Measurements from ENCODE around the gene NTNG2.

NTNG2 gene

GRCh38 chr9:132200706-132201105, 38.8 kb downstream of the NTNG2 start:
- no peaks in the 10 kb centered on the region for H3K36me3 ChIP-seq (replicated peaks; ENCODE audit: insufficient read depth, low read length)
- no peaks in the 10 kb centered on the region for H3F3A ChIP-seq (ENCODE audit: insufficient read depth, low read length)
- no peaks in the 10 kb centered on the region for H3K9me2 ChIP-seq (replicated peaks; ENCODE audit: insufficient read depth, low read length)
- no peaks in the 10 kb centered on the region for H3K9me3 ChIP-seq (replicated peaks; ENCODE audit: insufficient read depth, low read length)
- H3K27ac ChIP-seq (ENCODE audit: low read length) = no peak overlapping the region
- H3K9ac ChIP-seq (ENCODE audit: low read length) = no peak overlapping the region
- TF ChIP-seq EZH2phosphoT487 (IDR thresholded peaks at IDR 0.05; ENCODE audit: low read length) (no peak), EZH2 (optimal IDR thresholded peaks at IDR 0.05; ENCODE audit: low read depth, low read length) (no peak)
- TF ChIP-seq, protein P1, sequence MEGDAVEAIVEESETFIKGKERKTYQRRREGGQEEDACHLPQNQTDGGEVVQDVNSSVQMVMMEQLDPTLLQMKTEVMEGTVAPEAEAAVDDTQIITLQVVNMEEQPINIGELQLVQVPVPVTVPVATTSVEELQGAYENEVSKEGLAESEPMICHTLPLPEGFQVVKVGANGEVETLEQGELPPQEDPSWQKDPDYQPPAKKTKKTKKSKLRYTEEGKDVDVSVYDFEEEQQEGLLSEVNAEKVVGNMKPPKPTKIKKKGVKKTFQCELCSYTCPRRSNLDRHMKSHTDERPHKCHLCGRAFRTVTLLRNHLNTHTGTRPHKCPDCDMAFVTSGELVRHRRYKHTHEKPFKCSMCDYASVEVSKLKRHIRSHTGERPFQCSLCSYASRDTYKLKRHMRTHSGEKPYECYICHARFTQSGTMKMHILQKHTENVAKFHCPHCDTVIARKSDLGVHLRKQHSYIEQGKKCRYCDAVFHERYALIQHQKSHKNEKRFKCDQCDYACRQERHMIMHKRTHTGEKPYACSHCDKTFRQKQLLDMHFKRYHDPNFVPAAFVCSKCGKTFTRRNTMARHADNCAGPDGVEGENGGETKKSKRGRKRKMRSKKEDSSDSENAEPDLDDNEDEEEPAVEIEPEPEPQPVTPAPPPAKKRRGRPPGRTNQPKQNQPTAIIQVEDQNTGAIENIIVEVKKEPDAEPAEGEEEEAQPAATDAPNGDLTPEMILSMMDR (IDR thresholded peaks at IDR 0.05; ENCODE audit: low read length) = no peak
- no peaks in the 10 kb centered on the region for H4K20me1 ChIP-seq (ENCODE audit: insufficient read depth, low read length)
- no peak overlapping the region for H3K4me3 ChIP-seq (ENCODE audit: low read length)
- no peaks in the 10 kb centered on the region for H3K4me1 ChIP-seq (ENCODE audit: low read length)
- no peaks in the 10 kb centered on the region for H3K79me2 ChIP-seq (ENCODE audit: low read length)
- DNase-seq = no peak
- H3K4me2 ChIP-seq (ENCODE audit: low read depth, low read length) = no peak overlapping the region
- peaks cover 99% of the 10 kb centered on the region for H3K27me3 ChIP-seq (replicated peaks; ENCODE audit: insufficient read depth, low read length)
- no peak overlapping the region for H2AFZ ChIP-seq (ENCODE audit: low read length)

GRCh38 chr9:132201139-132201538, 39.3 kb downstream of the NTNG2 start:
- H3K9me2 ChIP-seq (replicated peaks; ENCODE audit: insufficient read depth, low read length) = no peaks in the 10 kb centered on the region
- H3K4me2 ChIP-seq (ENCODE audit: low read depth, low read length) = no peak overlapping the region
- H3K4me3 ChIP-seq (ENCODE audit: low read length) = no peak overlapping the region
- no peaks in the 10 kb centered on the region for H3K4me1 ChIP-seq (ENCODE audit: low read length)
- no peak for DNase-seq
- H3F3A ChIP-seq (ENCODE audit: insufficient read depth, low read length) = no peaks in the 10 kb centered on the region
- TF ChIP-seq, protein P1 (IDR thresholded peaks at IDR 0.05; ENCODE audit: low read length) = no peak
- TF ChIP-seq EZH2phosphoT487 (IDR thresholded peaks at IDR 0.05; ENCODE audit: low read length) (no peak), EZH2 (optimal IDR thresholded peaks at IDR 0.05; ENCODE audit: low read depth, low read length) (no peak)
- H2AFZ ChIP-seq (ENCODE audit: low read length) = no peak overlapping the region
- no peak overlapping the region for H3K27ac ChIP-seq (ENCODE audit: low read length)
- H3K36me3 ChIP-seq (replicated peaks; ENCODE audit: insufficient read depth, low read length) = no peaks in the 10 kb centered on the region
- H3K27me3 ChIP-seq (replicated peaks; ENCODE audit: insufficient read depth, low read length) = peaks cover 99% of the 10 kb centered on the region
- H3K9ac ChIP-seq (ENCODE audit: low read length) = no peak overlapping the region
- H4K20me1 ChIP-seq (ENCODE audit: insufficient read depth, low read length) = no peaks in the 10 kb centered on the region
- H3K79me2 ChIP-seq (ENCODE audit: low read length) = no peaks in the 10 kb centered on the region
- H3K9me3 ChIP-seq (replicated peaks; ENCODE audit: insufficient read depth, low read length) = no peaks in the 10 kb centered on the region

- Histone ChIP-seq H3K27ac (ENCODE audit: low read length) (no peak overlapping the region), H3K9ac (ENCODE audit: low read length) (no peak overlapping the region), H3K9me2 (replicated peaks; ENCODE audit: insufficient read depth, low read length) (no peaks in the 10 kb centered on the region), H3K27me3 (replicated peaks; ENCODE audit: insufficient read depth, low read length) (peaks cover 99% of the 10 kb centered on the region), H2AFZ (ENCODE audit: low read length) (no peak overlapping the region), H3K4me2 (ENCODE audit: low read depth, low read length) (no peak overlapping the region), H3K4me3 (ENCODE audit: low read length) (no peak overlapping the region), H3K79me2 (ENCODE audit: low read length) (no peaks in the 10 kb centered on the region), H3K36me3 (replicated peaks; ENCODE audit: insufficient read depth, low read length) (no peaks in the 10 kb centered on the region), H3F3A (ENCODE audit: insufficient read depth, low read length) (no peaks in the 10 kb centered on the region), H3K9me3 (replicated peaks; ENCODE audit: insufficient read depth, low read length) (no peaks in the 10 kb centered on the region), H3K4me1 (ENCODE audit: low read length) (no peaks in the 10 kb centered on the region), H4K20me1 (ENCODE audit: insufficient read depth, low read length) (no peaks in the 10 kb centered on the region)
- TF ChIP-seq, protein P1 (IDR thresholded peaks at IDR 0.05; ENCODE audit: low read length) = no peak
- TF ChIP-seq EZH2 (optimal IDR thresholded peaks at IDR 0.05; ENCODE audit: low read depth, low read length) (no peak), EZH2phosphoT487 (IDR thresholded peaks at IDR 0.05; ENCODE audit: low read length) (no peak)
- DNase-seq = no peak
Measured at GRCh38 chr9:132201780-132202703, 40.2 kb downstream of the NTNG2 start.
